GM21381 (cell line): Measurements from ENCODE around the gene CRYZL1.

Source experiments
- ATAC-seq: cut with Tn5 transposase; IDR thresholded peaks from one replicate; pipeline ENCODE4 v1.9.1; 2021; ENCODE audit warnings: mild to moderate bottlenecking, moderate library complexity; ENCODE audit not compliant: unreplicated experiment

CRYZL1 gene

DNA sequence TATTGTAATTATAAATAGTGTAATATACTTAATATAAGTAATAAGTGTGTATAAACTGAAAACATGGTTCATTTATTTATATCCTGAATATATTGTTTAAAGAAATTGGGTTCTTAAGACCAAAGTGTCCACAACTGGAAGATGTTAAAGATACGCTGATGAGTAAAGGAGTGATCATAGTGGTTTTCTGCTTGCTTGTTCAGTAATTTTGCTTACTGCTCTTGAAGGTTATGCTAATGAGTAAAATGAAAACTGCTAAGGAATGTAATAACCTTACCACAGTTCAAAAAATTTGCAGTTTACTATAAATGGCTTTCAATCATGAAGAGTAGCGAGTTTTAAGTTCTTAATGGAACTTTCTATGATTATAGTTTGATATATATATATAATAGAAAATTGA is 75.0 kb downstream of the CRYZL1 start:
- no peak for ATAC-seq

DNA sequence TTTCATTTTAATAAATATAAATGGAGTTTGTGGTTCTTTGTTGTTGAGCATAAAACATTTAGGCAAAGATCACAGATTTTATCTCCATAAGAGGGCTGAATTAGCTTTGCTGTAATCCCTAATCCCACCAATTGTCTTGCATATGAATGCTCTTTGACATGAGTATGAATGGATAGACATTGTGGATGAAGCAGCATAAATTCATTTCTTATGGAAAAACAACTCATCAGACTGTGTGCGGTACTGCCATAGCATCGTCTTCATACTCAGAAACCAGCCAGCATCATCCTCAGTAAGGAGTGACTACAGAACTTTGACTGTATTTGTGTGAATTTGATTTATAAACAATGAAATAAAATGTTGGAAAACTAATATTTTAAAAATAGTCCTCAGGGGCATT is 79.2 kb downstream of the CRYZL1 start:
- ATAC-seq, result no peak

DNA sequence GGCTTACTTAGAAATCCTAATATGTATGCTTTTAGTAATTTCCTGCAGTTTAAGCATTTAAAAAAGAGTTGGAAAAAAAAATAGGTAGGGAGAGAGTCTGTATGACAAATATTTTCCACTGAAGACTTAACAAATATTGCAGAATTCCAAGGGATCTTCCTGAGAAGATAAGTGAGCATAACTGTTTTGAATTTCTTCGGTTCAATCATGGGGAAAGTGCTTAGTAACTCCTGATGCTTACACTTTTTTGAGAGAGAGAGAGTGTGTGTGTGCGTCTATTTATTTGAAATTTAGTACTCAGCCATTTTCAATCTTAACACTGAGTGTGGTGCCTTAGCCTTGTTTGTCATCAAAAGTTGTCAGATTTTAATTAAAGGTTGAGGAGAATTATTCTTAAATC is 80.2 kb downstream of the CRYZL1 start:
- ATAC-seq, result no peak

DNA sequence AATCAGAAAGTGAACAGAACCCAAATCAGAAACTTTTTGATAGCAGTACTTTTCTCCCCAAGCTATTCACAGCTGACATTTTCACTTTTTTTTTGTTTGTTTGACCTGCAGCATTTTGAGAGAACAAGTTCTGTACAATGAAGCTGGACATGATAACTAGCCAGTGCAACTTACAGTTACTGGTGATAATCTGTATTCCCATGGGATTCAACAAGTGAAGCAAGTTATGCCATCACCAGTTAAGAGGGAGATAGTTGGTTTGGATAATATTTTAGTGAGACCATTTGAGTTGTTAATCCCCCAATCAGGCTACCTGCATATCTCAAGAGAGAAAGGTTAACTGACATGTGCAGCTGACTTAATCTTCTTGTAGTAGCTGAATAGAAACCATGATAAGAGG is 80.6 kb downstream of the CRYZL1 start:
- no peak for ATAC-seq

DNA sequence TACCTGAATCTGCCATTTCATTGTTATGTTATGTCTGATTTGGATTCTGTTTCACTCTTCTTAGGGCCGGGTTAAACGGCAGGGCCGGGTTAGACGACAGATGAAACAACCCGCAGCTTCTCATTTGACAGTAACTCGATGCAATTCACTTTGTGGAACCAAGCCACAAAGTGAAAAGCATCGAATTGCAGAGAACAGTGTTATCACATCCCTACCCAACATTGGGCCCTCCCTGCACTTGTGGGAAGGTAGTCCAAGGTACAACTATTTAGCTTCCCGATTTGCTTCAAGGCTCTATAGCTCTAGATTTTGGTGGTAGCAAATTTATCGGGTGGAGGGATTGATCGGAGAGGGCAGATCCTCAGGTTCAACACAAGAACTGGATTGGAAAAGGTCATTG is 81.7 kb downstream of the CRYZL1 start:
- no peak for ATAC-seq

DNA sequence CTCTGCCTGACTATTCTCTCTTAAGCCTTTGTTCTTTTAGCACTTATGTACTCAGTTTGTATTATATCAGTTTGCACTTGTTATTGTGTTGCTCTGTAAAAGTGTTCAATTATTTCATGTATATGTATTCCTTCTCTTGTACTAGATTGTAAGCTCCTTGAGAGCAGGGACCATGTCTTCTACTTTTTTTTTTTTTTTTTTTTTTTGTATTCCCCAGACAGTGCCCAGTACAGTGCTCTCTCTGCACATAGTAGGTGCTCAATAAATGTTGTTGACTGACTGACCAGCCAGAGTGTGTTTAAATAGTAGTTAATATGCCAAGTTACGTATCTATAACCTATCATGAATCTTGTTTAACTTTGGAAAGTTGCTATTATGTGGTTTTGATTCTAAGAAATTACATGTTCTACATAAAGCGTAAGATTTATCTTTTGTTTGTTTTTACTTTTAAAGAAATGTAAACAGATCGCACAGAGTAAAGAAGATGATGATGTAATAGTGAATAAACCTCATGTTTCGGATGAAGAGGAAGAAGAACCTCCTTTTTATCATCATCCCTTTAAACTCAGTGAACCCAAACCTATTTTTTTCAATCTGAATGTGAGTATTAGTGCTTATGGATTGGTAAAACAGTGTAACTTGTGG is 82.6 kb downstream of the CRYZL1 start:
- no peak for ATAC-seq

DNA sequence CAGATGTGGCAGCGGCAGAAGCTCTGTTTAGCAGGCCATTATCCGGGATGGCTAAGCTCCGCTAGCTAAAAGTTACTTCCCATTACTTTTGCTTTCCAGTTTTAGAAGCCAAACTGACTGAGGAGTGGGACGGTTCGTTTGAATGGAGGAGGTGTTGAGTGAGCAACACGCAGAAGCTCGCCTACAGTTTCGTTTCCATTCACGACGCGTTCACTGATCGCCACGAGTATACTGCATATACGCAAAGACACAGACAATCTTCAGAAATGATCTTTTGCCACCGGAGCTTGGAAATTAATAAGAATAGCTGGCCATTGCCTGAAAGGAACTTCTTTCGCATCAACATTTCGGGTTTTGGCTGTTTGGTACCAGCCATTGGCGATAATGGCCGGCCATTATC is 84.1 kb downstream of the CRYZL1 start:
- no peak for ATAC-seq

DNA sequence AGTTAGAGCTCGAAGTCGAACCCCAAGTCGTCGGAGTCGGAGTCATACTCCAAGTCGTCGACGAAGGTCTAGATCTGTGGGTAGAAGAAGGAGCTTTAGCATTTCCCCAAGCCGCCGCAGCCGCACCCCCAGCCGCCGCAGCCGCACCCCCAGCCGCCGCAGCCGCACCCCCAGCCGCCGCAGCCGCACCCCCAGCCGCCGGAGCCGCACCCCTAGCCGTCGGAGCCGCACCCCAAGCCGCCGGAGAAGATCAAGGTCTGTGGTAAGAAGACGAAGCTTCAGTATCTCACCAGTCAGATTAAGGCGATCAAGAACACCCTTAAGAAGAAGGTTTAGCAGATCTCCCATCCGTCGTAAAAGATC is 86.6 kb downstream of the CRYZL1 start:
- no peak for ATAC-seq

DNA sequence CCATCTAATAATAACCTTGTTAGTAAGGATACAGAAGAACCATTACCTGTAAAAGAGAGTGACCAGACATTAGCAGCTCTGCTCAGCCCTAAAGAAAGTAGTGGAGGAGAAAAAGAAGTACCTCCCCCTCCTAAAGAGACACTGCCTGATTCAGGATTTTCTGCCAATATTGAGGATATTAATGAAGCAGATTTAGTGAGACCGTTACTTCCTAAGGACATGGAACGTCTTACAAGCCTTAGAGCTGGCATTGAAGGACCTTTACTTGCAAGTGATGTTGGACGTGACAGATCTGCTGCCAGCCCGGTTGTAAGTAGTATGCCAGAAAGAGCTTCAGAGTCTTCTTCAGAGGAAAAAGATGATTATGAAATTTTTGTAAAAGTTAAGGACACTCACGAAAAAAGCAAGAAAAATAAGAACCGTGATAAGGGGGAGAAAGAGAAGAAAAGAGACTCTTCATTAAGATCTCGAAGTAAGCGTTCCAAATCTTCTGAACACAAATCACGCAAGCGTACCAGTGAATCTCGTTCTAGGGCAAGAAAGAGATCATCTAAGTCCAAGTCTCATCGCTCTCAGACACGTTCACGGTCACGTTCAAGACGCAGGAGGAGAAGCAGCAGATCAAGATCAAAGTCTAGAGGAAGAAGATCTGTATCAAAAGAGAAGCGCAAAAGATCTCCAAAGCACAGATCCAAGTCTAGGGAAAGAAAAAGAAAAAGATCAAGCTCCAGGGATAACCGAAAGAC is 87.1 kb downstream of the CRYZL1 start:
- ATAC-seq, result no peak

DNA sequence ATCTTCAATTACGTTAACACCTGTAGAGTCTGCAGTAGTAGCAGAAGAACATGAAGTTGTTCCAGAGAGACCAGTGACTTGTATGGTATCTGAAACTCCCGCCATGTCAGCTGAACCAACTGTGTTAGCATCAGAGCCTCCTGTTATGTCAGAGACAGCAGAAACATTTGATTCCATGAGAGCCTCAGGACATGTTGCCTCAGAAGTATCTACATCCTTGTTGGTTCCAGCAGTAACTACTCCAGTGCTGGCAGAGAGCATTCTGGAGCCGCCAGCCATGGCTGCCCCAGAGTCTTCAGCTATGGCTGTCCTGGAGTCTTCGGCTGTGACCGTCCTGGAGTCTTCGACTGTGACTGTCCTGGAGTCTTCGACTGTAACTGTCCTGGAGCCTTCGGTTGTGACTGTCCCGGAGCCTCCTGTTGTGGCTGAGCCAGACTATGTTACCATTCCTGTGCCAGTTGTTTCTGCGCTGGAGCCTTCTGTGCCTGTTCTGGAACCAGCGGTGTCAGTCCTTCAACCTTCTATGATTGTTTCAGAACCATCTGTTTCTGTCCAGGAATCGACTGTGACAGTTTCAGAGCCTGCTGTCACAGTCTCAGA is 88.4 kb downstream of the CRYZL1 start:
- no peak for ATAC-seq

DNA sequence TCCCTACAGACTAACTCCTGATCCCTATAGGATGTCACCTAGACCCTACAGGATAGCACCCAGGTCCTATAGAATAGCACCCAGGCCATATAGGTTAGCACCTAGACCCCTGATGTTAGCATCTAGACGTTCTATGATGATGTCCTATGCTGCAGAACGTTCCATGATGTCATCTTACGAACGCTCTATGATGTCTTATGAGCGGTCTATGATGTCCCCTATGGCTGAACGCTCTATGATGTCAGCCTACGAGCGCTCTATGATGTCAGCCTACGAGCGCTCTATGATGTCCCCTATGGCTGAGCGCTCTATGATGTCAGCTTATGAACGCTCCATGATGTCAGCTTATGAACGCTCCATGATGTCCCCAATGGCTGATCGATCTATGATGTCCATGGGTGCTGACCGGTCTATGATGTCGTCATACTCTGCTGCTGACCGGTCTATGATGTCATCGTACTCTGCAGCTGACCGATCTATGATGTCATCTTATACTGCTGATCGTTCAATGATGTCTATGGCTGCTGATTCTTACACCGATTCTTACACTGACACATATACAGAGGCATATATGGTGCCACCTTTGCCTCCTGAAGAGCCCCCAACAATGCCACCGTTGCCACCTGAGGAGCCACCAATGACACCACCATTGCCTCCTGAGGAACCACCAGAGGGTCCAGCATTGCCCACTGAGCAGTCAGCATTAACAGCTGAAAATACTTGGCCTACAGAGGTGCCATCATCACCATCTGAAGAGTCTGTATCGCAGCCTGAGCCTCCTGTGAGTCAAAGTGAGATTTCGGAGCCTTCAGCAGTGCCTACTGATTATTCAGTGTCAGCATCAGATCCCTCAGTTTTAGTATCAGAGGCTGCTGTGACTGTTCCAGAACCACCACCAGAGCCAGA is 89.2 kb downstream of the CRYZL1 start:
- ATAC-seq, result no peak

DNA sequence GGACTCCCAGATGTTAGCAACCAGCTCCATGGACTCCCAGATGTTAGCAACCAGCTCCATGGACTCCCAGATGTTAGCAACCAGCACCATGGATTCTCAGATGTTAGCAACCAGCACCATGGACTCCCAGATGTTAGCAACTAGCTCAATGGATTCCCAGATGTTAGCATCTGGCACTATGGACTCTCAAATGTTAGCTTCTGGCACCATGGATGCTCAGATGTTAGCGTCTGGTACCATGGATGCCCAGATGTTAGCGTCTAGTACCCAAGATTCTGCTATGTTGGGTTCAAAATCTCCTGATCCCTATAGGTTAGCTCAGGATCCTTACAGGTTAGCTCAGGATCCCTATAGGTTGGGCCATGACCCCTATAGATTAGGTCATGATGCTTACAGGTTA is 89.9 kb downstream of the CRYZL1 start:
- no peak for ATAC-seq

DNA sequence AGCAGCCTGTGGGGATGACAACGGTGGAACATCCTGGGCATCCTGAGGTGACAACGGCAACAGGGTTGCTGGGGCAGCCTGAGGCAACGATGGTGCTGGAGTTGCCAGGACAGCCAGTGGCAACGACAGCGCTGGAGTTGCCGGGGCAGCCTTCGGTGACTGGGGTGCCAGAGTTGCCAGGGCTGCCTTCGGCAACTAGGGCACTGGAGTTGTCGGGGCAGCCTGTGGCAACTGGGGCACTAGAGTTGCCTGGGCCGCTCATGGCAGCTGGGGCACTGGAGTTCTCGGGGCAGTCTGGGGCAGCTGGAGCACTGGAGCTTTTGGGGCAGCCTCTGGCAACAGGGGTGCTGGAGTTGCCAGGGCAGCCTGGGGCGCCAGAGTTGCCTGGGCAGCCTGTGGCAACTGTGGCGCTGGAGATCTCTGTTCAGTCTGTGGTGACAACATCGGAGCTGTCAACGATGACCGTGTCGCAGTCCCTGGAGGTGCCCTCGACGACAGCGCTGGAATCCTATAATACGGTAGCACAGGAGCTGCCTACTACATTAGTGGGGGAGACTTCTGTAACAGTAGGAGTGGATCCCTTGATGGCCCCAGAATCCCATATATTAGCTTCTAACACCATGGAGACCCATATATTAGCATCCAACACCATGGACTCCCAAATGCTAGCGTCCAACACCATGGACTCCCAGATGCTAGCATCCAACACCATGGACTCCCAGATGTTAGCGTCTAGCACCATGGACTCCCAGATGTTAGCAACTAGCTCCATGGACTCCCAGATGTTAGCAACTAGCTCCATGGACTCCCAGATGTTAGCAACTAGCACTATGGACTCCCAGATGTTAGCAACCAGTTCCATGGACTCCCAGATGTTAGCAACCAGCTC is 90.5 kb downstream of the CRYZL1 start:
- no peak for ATAC-seq

DNA sequence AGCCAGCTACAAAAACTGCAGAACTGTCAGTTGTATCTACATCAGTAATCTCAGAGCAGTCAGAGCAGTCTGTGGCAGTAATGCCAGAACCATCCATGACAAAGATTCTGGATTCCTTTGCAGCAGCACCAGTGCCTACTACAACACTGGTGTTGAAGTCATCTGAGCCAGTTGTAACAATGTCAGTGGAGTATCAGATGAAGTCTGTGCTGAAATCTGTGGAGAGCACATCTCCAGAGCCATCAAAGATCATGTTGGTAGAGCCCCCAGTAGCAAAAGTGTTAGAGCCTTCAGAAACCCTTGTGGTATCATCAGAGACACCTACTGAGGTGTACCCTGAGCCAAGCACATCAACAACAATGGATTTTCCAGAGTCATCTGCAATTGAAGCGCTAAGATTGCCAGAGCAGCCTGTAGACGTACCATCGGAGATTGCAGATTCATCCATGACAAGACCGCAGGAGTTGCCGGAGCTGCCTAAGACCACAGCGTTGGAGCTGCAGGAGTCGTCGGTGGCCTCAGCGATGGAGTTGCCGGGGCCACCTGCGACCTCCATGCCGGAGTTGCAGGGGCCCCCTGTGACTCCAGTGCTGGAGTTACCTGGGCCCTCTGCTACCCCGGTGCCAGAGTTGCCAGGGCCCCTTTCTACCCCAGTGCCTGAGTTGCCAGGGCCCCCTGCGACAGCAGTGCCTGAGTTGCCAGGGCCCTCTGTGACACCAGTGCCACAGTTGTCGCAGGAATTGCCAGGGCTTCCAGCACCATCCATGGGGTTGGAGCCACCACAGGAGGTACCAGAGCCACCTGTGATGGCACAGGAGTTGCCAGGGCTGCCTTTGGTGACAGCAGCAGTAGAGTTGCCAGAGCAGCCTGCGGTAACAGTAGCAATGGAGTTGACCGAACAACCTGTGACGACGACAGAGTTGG is 91.4 kb downstream of the CRYZL1 start:
- no peak for ATAC-seq

DNA sequence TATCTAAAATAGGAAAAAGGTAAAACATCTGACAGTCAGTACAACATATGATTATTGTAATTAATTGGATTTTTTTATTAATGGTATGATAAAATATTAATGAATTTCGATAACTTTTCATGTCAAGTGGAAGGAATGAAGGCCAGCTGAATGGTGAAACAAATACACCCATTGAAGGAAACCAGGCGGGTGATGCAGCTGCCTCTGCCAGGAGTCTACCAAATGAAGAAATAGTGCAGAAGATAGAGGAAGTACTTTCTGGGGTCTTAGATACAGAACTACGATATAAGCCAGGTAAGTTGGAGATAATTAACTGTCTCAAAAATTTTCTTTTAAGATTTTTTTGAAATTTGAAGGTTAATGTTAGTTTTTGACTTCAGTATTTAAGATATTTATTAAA is 95.5 kb downstream of the CRYZL1 start:
- no peak for ATAC-seq

DNA sequence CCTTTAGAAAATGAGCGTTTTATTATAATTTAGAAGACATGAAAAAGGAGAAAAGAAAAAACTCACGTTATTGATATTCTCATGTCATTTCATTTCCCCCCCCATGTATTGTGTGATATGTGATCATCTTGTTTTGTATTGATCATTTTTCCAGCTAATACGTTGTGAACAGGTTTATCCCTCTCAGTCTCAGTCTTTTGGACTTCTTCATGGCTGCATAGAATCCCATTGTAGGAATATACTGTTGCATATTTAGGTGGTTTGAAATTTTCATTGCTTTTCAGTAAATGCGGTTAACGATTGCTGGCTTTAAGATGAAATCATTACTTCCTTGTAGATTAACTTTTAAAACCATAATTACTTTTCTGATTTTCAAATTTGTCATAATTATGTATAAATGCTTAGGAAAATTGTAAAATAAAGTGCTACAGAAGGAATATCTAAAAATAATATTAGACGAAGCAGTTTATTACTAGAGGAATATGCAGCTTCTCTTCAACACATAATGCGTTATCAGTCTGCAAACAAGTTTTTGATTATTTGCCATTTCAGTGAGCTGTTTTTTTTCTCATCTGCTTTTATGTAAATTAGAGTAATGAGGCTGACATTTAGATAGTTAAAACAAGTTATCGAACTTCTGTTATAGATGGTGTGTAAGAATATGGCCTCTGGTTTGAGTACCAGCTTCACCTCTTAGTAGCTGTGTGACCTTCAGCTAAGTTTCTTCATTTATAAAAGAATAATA is 96.9 kb downstream of the CRYZL1 start:
- no peak for ATAC-seq

DNA sequence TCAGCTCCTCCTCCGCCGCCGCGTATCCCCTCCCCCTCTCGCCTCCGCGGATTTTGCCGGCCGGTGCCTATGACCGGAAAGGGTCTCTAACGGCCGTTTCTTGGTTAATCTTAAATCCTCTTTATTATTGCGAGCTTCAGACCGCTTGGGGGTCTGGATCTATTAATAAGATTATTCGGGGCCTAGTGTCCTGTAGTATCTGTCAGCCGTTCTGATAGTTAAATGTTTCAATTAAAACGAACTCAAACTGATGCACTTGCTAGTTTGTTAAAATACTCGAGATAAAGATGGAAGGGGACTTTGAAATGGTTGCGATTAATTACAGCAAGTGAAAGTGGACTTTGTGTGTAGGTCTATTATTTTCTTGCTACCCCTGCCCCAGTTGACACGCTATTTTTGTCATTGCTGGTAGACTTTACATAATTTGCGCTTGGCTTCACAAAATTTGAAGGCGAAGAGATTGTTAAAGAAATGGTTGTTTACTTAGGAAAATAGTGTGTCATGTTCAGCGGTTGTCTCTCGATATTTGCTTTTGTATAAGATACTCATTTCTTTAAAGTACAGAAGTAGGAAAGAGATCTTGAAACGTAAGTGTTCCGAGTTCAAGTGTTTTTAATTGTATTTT is 97.9 kb downstream of the CRYZL1 start:
- ATAC-seq, result peak; percentile 20
